Osteoblast (primary cell): Measurements from ENCODE around the gene CUX1. TPM values are rescaled to one million over a fixed set of nuclear protein-coding genes. Genes with fewer than 3 reads are reported as not detected.

ENCODE experiments used
- DNase-seq: peaks from one replicate; pipeline ENCODE4 v3.0.0; 2011; ENCODE audit warnings: low spot score, mixed read lengths; ENCODE audit not compliant: insufficient read length; ENCODE audit errors: missing footprints
- H2AFZ ChIP-seq: 2 replicates; pipeline ENCODE4 v1.6.0; 2011; ENCODE audit warnings: mild to moderate bottlenecking, low read length
- H3K27ac ChIP-seq: 2 replicates; pipeline ENCODE4 v1.5.1; 2011; ENCODE audit warnings: mild to moderate bottlenecking, low read depth, low read length, moderate library complexity
- H3K27me3 ChIP-seq: 2 replicates; pipeline ENCODE4 v1.6.0; 2012; ENCODE audit warnings: mild to moderate bottlenecking, control low read depth, inconsistent platforms, low read length, moderate library complexity; ENCODE audit not compliant: insufficient read depth
- H3K36me3 ChIP-seq: 2 replicates; pipeline ENCODE4 v1.5.1; 2011; ENCODE audit warnings: mild to moderate bottlenecking, low read length, control low read depth, moderate library complexity; ENCODE audit not compliant: insufficient read depth
- H3K4me1 ChIP-seq: 2 replicates; pipeline ENCODE4 v1.5.1; 2011; ENCODE audit warnings: mild to moderate bottlenecking, low read length, control low read depth, moderate library complexity; ENCODE audit not compliant: insufficient read depth
- H3K4me2 ChIP-seq: 2 replicates; pipeline ENCODE4 v1.6.0; 2011; ENCODE audit warnings: mild to moderate bottlenecking, low read length; ENCODE audit not compliant: insufficient read depth
- H3K4me3 ChIP-seq: fragments of 200-600 bp; sonication (generic); 3 replicates; pipeline ENCODE4 v1.5.1; 2012; ENCODE audit warnings: mild to moderate bottlenecking, low read length, inconsistent platforms; ENCODE audit not compliant: insufficient read depth
- H3K79me2 ChIP-seq: 2 replicates; pipeline ENCODE4 v1.6.0; 2012; ENCODE audit warnings: mild to moderate bottlenecking, low read length, control low read depth, inconsistent platforms; ENCODE audit not compliant: insufficient read depth
- H3K9me3 ChIP-seq: 2 replicates; pipeline ENCODE4 v1.5.1; 2011; ENCODE audit warnings: low read depth, low read length, control low read depth
- H4K20me1 ChIP-seq: 2 replicates; pipeline ENCODE4 v1.6.0; 2012; ENCODE audit warnings: mild to moderate bottlenecking, low read length, control low read depth; ENCODE audit not compliant: insufficient read depth
- total RNA-seq: library from RNA; depleted of rRNA; stranded (reverse); fragments of >200 nt; gene quantifications from 2 replicates; pipeline ENCODE4 v1.2.3, GENCODE V29; 2012
- TF ChIP-seq, protein P1 (sequence below): IDR thresholded peaks from 2 replicates; pipeline ENCODE4 v1.5.1; 2011; ENCODE audit warnings: mild to moderate bottlenecking, low read depth, low read length, moderate library complexity; ENCODE audit errors: extremely low read depth

The CUX1 gene
- total RNA-seq, 1 donor: 41.6 TPM

DNA sequence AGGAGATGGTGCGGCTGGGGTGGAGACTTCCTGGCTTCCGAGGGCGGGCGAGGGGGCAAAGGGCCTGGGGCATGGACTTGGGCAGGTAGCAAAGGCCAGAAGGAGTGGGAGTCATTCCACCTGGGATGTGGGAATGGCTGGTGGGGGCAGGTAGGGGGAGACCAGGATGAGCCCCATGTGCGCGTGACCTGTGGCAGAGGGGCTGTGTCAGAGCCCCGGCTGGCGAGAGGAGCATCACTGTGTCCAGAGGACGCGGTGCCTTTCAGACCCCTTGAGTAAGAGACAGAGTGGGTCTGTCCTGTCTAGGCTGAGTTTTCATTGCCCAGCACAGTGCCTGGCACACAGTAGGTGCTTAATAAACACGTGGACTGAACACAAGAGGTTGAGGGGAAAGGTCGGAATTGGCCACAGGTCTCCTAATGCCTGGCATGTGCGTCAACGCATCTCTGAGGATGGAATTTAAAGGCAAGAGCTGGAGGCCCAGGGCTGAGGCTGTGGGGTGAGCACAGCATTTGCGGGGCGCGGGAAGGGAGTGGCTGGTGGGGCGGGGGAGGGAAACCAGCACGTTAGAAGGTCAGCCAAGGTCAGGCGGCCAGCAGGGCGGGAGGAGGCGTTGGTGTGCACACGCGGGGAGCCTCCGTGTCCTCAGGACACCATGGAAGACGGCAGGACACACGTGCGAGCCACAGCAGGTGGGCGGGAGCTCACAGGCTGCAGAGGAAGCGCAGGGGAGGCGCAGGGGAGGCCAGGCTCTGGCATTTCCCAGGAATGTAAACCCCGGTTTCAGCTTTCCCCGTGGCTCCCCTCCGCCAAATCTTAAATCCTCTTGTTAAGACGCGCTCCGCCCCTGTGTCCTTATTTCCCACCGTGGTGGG lies 51.8 kb downstream of the CUX1 start:
- Histone ChIP-seq H3K36me3 (no peaks in the 10 kb centered on the region), H3K27ac (no peak overlapping the region), H4K20me1 (peaks cover 56% of the 10 kb centered on the region), H3K27me3 (no peaks in the 10 kb centered on the region), H2AFZ (no peak overlapping the region), H3K4me3 (no peak overlapping the region), H3K79me2 (peaks cover 69% of the 10 kb centered on the region), H3K9me3 (no peaks in the 10 kb centered on the region), H3K4me1 (no peaks in the 10 kb centered on the region), H3K4me2 (no peak overlapping the region)
- TF ChIP-seq, protein P1, sequence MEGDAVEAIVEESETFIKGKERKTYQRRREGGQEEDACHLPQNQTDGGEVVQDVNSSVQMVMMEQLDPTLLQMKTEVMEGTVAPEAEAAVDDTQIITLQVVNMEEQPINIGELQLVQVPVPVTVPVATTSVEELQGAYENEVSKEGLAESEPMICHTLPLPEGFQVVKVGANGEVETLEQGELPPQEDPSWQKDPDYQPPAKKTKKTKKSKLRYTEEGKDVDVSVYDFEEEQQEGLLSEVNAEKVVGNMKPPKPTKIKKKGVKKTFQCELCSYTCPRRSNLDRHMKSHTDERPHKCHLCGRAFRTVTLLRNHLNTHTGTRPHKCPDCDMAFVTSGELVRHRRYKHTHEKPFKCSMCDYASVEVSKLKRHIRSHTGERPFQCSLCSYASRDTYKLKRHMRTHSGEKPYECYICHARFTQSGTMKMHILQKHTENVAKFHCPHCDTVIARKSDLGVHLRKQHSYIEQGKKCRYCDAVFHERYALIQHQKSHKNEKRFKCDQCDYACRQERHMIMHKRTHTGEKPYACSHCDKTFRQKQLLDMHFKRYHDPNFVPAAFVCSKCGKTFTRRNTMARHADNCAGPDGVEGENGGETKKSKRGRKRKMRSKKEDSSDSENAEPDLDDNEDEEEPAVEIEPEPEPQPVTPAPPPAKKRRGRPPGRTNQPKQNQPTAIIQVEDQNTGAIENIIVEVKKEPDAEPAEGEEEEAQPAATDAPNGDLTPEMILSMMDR: no peak
- no peak for DNase-seq

GRCh38 chr7:101869901-101870290 lies 52.5 kb downstream of the CUX1 start:
- H3K9me3 ChIP-seq: no peaks in the 10 kb centered on the region
- peaks cover 55% of the 10 kb centered on the region for H4K20me1 ChIP-seq
- DNase-seq: no peak
- TF ChIP-seq, protein P1: no peak
- no peaks in the 10 kb centered on the region for H3K4me1 ChIP-seq
- H3K36me3 ChIP-seq: no peaks in the 10 kb centered on the region
- no peak overlapping the region for H3K4me2 ChIP-seq
- H2AFZ ChIP-seq: no peak overlapping the region
- peaks cover 74% of the 10 kb centered on the region for H3K79me2 ChIP-seq
- no peaks in the 10 kb centered on the region for H3K27me3 ChIP-seq
- H3K27ac ChIP-seq: no peak overlapping the region
- H3K4me3 ChIP-seq: no peak overlapping the region

GRCh38 chr7:101870361-101871062 lies 53.1 kb downstream of the CUX1 start:
- no peak for DNase-seq
- H3K4me3 ChIP-seq: no peak overlapping the region
- H3K4me2 ChIP-seq: no peak overlapping the region

More at GRCh38 chr7:101870361-101871062, 53.1 kb downstream of the CUX1 start:
- Histone ChIP-seq H3K27me3 (no peaks in the 10 kb centered on the region), H2AFZ (no peak overlapping the region), H3K4me1 (no peaks in the 10 kb centered on the region), H3K9me3 (no peaks in the 10 kb centered on the region), H4K20me1 (peaks cover 49% of the 10 kb centered on the region), H3K79me2 (peaks cover 74% of the 10 kb centered on the region), H3K36me3 (no peaks in the 10 kb centered on the region), H3K27ac (no peak overlapping the region)
- TF ChIP-seq, protein P1: no peak
